GM23248 (cell line): ENCODE results near the gene PCDHA1.

Experiments
- EZH2 ChIP-seq: fragments of 200-600 bp; sonication (generic); IDR thresholded peaks from 2 replicates; pipeline ENCODE4 v1.6.1; 2018; ENCODE audit warnings: antibody characterized with exemption, mild to moderate bottlenecking; ENCODE audit not compliant: insufficient read depth, poor library complexity, severe bottlenecking
- EZH2phosphoT487 ChIP-seq: fragments of 200-600 bp; sonication (generic); IDR thresholded peaks from 2 replicates; pipeline ENCODE4 v1.6.1; 2018; ENCODE audit warnings: antibody characterized with exemption, moderate library complexity, mild to moderate bottlenecking, low read depth; ENCODE audit not compliant: insufficient read depth

DNA sequence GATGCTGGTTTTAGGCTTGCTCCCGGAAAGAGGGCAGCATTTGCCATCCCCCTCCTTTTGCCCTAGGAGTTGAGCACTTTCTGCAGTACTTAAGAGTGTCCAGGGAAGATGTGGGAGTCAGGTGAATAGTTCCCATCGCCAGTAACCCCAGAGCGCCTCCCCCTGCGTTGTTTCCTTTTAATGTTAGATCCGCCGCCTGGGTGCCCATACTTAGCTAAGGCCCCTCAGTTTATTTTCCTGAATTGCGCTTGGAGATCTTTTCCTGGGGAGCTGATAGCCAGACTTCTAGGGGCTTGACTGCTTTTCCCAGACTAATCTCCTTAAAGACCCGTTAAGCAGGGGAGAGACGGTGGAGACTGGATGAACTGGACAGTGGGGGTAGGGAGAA, 180.0 kb downstream of the PCDHA1 start:
- no peak for TF ChIP-seq EZH2
- TF ChIP-seq EZH2phosphoT487 = no peak
